HFFc6 (cell line): ENCODE data around the gene MYO9B. TPM values are rescaled to one million over a fixed set of nuclear protein-coding genes. Genes with fewer than 3 reads are reported as not detected.
"Not testable (repeated sequence)": the region's sequence is repeated elsewhere in the genome, so short reads cannot be mapped to it uniquely, and the experiment has no call there.

Experiments used
- DNase-seq: peaks from one replicate; pipeline ENCODE4 v3.0.0-alpha.2; 2018
- H3K27ac Mint-ChIP-seq: 2 replicates; pipeline ENCODE4 v1.8.0; 2020; ENCODE audit warnings: mild to moderate bottlenecking, mixed read lengths
- H3K27me3 Mint-ChIP-seq: 2 replicates; pipeline ENCODE4 v1.8.0; 2021; ENCODE audit warnings: mild to moderate bottlenecking, moderate library complexity, mixed read lengths; ENCODE audit not compliant: insufficient read depth
- H3K36me3 Mint-ChIP-seq: 2 replicates; pipeline ENCODE4 v1.8.0; 2021; ENCODE audit warnings: low read depth, mixed read lengths
- H3K4me1 Mint-ChIP-seq: 2 replicates; pipeline ENCODE4 v1.8.0; 2020; ENCODE audit warnings: low read depth, mixed read lengths
- H3K4me3 Mint-ChIP-seq: 2 replicates; pipeline ENCODE4 v1.8.0; 2020; ENCODE audit warnings: mild to moderate bottlenecking, moderate library complexity, mixed read lengths
- H3K9me3 Mint-ChIP-seq: 2 replicates; pipeline ENCODE4 v1.8.0; 2020; ENCODE audit warnings: mild to moderate bottlenecking, mixed read lengths
- CTCF ChIP-seq: fragments of 200-600 bp; sonication (generic); IDR thresholded peaks from 2 replicates; pipeline ENCODE4 v1.5.0; 2021; ENCODE audit warnings: antibody characterized with exemption, mild to moderate bottlenecking
- total RNA-seq, 6 experiments: library from RNA; stranded (reverse); fragmentation: NEBNext Ultra II Directional; extraction: Animal tissue kit (Norgen Biotek cat#: 25700); gene quantifications; 2 replicates in 1 of 6; 3 replicates in 5 of 6; pipeline ENCODE4 v1.2.3, GENCODE V29; 2021

The MYO9B gene
- total RNA-seq, 6 experiments from 2014 or later: 81.2 to 89.0 (median 83.4) TPM

DNA sequence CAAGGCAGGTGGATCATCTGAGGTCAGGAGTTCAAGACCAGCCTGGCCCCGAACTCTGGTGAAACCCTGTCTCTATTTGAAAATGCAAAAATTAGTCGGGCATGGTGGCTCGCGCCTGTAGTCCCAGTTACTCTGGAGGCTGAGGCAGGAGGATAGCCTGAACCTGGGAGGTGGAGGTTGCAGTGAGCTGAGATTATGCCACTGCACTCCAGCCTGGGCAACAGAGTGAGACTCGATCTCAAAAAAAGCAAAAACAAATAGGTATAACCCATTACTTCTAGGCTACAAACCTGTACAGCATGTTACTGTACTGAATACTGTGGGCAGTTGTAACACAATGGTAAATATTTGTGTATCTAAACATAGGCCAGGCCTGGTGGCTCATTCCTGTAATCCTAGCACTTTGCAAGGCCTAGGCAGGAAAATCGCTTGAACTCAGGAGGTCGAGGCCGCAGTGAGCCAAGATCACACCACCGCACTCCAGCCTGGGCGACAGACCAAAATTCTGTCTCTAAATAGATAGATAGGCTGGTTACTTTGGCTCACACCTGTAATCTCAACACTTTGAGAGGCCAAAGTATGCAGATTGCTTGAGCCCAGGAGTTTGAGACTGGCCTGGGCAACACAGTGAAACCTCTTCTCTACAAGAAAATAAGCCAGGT, 63.5 kb downstream of the MYO9B start:
- DNase-seq: no peak
- no peak overlapping the region for H3K27ac Mint-ChIP-seq
- TF ChIP-seq CTCF: no peak
- H3K9me3 Mint-ChIP-seq: no peaks in the 10 kb centered on the region
- H3K4me3 Mint-ChIP-seq: no peak overlapping the region
- peaks cover 21% of the 10 kb centered on the region for H3K36me3 Mint-ChIP-seq
- peaks cover 1% of the 10 kb centered on the region for H3K27me3 Mint-ChIP-seq
- peaks cover 39% of the 10 kb centered on the region for H3K4me1 Mint-ChIP-seq

DNA sequence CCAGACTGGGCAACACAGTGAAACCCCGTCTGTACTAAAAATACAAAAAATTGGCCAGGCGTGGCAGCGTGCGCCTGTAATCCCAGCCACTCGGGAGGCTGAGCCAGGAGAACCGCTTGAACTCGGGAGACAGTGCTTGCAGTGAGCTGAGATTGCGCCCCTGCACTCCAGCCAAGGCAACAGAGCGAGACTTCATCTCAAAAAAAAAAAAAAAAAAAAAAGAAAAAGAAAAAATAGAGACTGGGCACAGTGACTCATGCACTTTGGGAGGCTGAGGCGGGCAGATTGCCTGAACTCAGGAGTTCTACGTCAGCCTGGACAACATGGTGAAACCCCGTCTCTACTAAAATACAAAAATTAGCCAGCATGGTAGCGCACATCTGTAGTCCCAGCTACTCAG, 69.2 kb downstream of the MYO9B start:
- DNase-seq, H3K27me3 Mint-ChIP-seq, H3K9me3 Mint-ChIP-seq, H3K4me3 Mint-ChIP-seq, H3K27ac Mint-ChIP-seq: not testable (repeated sequence)
- Mint-ChIP-seq H3K36me3 (peaks cover 16% of the 10 kb centered on the region), H3K4me1 (peaks cover 12% of the 10 kb centered on the region)

DNA sequence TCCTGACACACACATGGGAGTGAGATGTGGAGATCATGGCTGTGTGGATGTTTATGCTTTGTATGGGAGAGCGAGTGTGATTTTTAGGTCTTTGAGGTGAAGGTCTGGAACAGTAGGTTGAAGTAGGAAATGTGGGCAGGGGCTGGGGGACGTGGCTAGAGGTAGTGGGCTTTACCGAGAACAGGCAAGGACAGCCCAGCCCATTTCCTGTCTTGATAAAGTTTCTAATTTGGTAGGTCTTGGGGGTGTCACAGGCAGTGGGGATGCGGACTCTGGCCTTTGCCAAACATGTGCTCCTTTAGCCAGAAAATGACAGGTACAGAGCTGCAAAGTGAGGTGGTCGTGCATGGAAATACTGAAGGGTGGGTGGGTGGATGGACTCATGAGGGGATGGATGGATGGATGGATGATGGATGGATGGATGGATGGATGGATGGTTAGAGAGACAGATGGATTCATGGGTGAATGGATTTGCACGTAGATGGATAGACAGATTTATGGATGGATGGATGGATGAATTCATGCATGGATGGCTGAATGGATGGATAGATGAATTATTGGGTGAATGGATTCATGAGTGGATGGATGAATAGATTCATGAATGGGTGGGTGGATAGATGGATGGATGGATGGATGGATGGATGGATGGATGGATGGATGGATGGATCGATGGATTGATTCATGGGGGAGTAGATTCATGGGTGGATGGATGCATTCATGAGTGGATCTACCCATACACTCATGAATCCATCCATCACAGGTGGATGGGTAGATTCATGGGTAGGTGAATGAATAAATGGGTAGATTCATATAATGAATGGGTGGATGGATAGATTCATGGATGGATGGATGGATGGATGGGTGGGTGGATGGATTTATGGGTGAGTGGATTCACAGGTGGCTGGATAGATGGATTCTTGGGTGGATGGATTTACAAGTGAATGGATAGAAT, 70.2 kb downstream of the MYO9B start:
- H3K9me3 Mint-ChIP-seq: no peaks in the 10 kb centered on the region
- TF ChIP-seq CTCF: no peak
- H3K36me3 Mint-ChIP-seq: peaks cover 16% of the 10 kb centered on the region
- H3K4me3 Mint-ChIP-seq: no peak overlapping the region
- peaks cover 1% of the 10 kb centered on the region; the same call in 1 of the 2 replicates for H3K27me3 Mint-ChIP-seq
- H3K4me1 Mint-ChIP-seq: peaks cover 12% of the 10 kb centered on the region
- H3K27ac Mint-ChIP-seq: no peak overlapping the region
- DNase-seq: no peak

- no peaks in the 10 kb centered on the region; the same call in 1 of the 2 replicates for H3K27me3 Mint-ChIP-seq
- peaks cover 4% of the 10 kb centered on the region for H3K4me1 Mint-ChIP-seq
- H3K27ac Mint-ChIP-seq: no peak overlapping the region
- H3K9me3 Mint-ChIP-seq: no peaks in the 10 kb centered on the region
- no peak for DNase-seq
- H3K4me3 Mint-ChIP-seq: no peak overlapping the region
- peaks cover 14% of the 10 kb centered on the region for H3K36me3 Mint-ChIP-seq
- no peak for TF ChIP-seq CTCF
Observed at GRCh38 chr19:17148130-17148529, 72.6 kb downstream of the MYO9B start.

DNA sequence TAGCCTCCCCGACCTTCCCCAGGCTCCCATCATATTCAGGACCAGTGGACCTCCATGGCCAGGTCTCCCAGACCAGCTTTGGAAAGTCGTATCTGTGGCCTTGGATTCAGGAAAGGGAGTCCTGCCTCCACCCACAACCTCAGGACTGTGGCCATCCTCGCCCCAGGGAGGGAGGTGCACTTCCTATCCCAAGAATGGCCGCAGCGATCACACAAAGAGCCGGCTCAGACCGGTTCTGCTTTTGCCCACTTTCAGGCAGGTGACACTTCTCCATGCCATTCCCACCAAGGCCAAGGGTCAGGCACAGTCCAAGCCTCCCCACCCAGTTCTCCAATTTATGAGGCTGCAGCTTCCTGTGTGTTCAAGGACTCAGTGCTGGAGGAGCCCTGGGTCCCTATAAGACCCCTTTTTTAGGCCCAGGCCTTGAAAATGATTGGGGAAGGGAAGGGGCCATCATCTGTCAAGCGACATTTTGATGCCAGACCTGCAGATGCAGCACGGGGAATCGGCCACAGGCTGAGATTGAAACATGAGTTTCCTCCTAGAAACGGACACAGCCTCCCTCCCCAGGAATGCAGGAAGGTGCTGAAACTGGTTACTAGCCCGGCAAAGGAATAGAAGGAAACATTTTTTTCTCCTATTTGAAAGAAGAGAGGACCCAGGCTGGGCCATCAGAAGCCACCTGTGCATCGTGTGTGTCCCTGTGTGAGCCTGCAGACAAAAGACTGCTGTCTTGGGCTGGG, 74.0 kb downstream of the MYO9B start:
- no peak for TF ChIP-seq CTCF
- no peaks in the 10 kb centered on the region; the same call in 1 of the 2 replicates for H3K27me3 Mint-ChIP-seq
- no peak overlapping the region for H3K27ac Mint-ChIP-seq
- H3K4me3 Mint-ChIP-seq: no peak overlapping the region
- no peaks in the 10 kb centered on the region for H3K9me3 Mint-ChIP-seq
- no peak for DNase-seq
- H3K4me1 Mint-ChIP-seq: no peaks in the 10 kb centered on the region
- H3K36me3 Mint-ChIP-seq: peaks cover 20% of the 10 kb centered on the region
